Measurements from ENCODE around the gene OR4D2. TPM values are rescaled to one million over a fixed set of nuclear protein-coding genes. Genes with fewer than 3 reads are reported as not detected.

OR4D2 gene
- not detected for total RNA-seq
- not detected for polyA plus RNA-seq (ENCODE audit: insufficient read depth, low read depth, low replicate concordance)
- long read RNA-seq, donor 1: 0 reads
- long read RNA-seq, donor 2: 0 reads

- H3K27me3 ChIP-seq: no peaks in the 10 kb centered on the region
- no peaks in the 10 kb centered on the region for H3K36me3 ChIP-seq (ENCODE audit: low read depth, missing control alignments)
- intact Hi-C loops (cut with DNase I; ENCODE audit: low total_unique reads): no loop called here
- no peaks in the 10 kb centered on the region for H3K4me1 ChIP-seq
- H3K4me3 ChIP-seq: no peak within 1 kb of the TSS
- TF ChIP-seq CTCF (IDR thresholded peaks at IDR 0.05) (no peak), POLR2A (IDR thresholded peaks at IDR 0.05) (no peak)
- 66 to 69% methylated on average over 6 of the region's 6 CpGs for WGBS, 2 donors
- no peak for DNase-seq
- H3K27ac ChIP-seq: no peak within 1 kb of the TSS
- H3K9me3 ChIP-seq: no peaks in the 10 kb centered on the region
Measured at GRCh38 chr17:58166682-58167081, at the start of gene OR4D2. TSS of gene OR4D2 (plus strand) at chr17:58166982. CDS start at chr17:58169656, 2,674 bp downstream.

- no peak for DNase-seq
- Histone ChIP-seq H3K4me3 (no peak overlapping the region), H3K27ac (no peak overlapping the region), H3K27me3 (no peaks in the 10 kb centered on the region), H3K9me3 (no peaks in the 10 kb centered on the region), H3K36me3 (ENCODE audit: low read depth, missing control alignments) (no peaks in the 10 kb centered on the region), H3K4me1 (no peaks in the 10 kb centered on the region)
- intact Hi-C loops (cut with DNase I; ENCODE audit: low total_unique reads): loop anchor here (10.0 kb wide), 1 partner anchor 263 kb away; the partner anchor contains the start of gene MRPS23
- 81 to 92% methylated on average over 5 of the region's 5 CpGs for WGBS, 2 donors
- TF ChIP-seq CTCF (IDR thresholded peaks at IDR 0.05): no peak
- no peak for TF ChIP-seq POLR2A (IDR thresholded peaks at IDR 0.05)
Measured at GRCh38 chr17:58117382-58117781, 49.4 kb upstream of the OR4D2 start.

GRCh38 chr17:58119491-58119890 is 47.3 kb upstream of the OR4D2 start:
- Histone ChIP-seq H3K27ac (no peak overlapping the region), H3K9me3 (no peaks in the 10 kb centered on the region), H3K27me3 (no peaks in the 10 kb centered on the region), H3K4me1 (no peaks in the 10 kb centered on the region), H3K4me3 (no peak overlapping the region), H3K36me3 (ENCODE audit: low read depth, missing control alignments) (no peaks in the 10 kb centered on the region)
- no peak for DNase-seq
- TF ChIP-seq CTCF (IDR thresholded peaks at IDR 0.05) (no peak), POLR2A (IDR thresholded peaks at IDR 0.05) (no peak)
- intact Hi-C loops (cut with DNase I; ENCODE audit: low total_unique reads): loop anchor here (10.0 kb wide), 1 partner anchor 265 kb away; the partner anchor contains the start of gene MRPS23
- 56 to 61% methylated on average over 3 of the region's 3 CpGs for WGBS, 2 donors

- Histone ChIP-seq H3K27ac (no peak overlapping the region), H3K36me3 (ENCODE audit: low read depth, missing control alignments) (no peaks in the 10 kb centered on the region), H3K9me3 (no peaks in the 10 kb centered on the region), H3K27me3 (no peaks in the 10 kb centered on the region), H3K4me1 (no peaks in the 10 kb centered on the region), H3K4me3 (no peak overlapping the region)
- TF ChIP-seq CTCF (IDR thresholded peaks at IDR 0.05): no peak
- TF ChIP-seq POLR2A (IDR thresholded peaks at IDR 0.05): no peak
- 17 to 28% methylated on average over 7 of the region's 7 CpGs for WGBS, 2 donors
- intact Hi-C loops (cut with DNase I; ENCODE audit: low total_unique reads): no loop called here
- DNase-seq: peak; percentile 77
Measured at GRCh38 chr17:58120195-58120822, 46.5 kb upstream of the OR4D2 start.

- Histone ChIP-seq H3K27ac (no peak overlapping the region), H3K9me3 (no peaks in the 10 kb centered on the region), H3K27me3 (no peaks in the 10 kb centered on the region), H3K4me3 (no peak overlapping the region), H3K36me3 (ENCODE audit: low read depth, missing control alignments) (no peaks in the 10 kb centered on the region), H3K4me1 (no peaks in the 10 kb centered on the region)
- intact Hi-C loops (cut with DNase I; ENCODE audit: low total_unique reads): no loop called here
- no peak for DNase-seq
- 53 to 66% methylated on average over 5 of the region's 5 CpGs for WGBS, 2 donors
- TF ChIP-seq CTCF (IDR thresholded peaks at IDR 0.05) (no peak), POLR2A (IDR thresholded peaks at IDR 0.05) (no peak)
Measured at GRCh38 chr17:58121925-58122324, 44.9 kb upstream of the OR4D2 start.

Measured in testis (tissue), 5 donors.